IMR-90 (cell line): Measurements from ENCODE around the gene AQP9. TPM values are rescaled to one million over a fixed set of nuclear protein-coding genes. Genes with fewer than 3 reads are reported as not detected.

Experiments used
- ATAC-seq: fragments of 200-7000 bp; cut with Tn5 transposase; 2 replicates; pipeline ENCODE4 v1.9.1; 2020; ENCODE audit warnings: low read depth, mild to moderate bottlenecking, moderate library complexity
- BruUV-seq: library from RNA; stranded (reverse); fragments of 400-500 nt; replicated peaks from 2 replicates; lab custom pipeline; 2021; lab: Mats Ljungman, UMichigan
- CTCF ChIA-PET: fragments of 300-600 bp; formaldehyde crosslinking; extraction: SDS; loops from one replicate; lab custom pipeline; 2021; ENCODE audit warnings: antibody characterized with exemption; lab: Yijun Ruan, JAX
- POLR2A ChIA-PET: fragments of 300-600 bp; sonication (Branson Sonifier 250); formaldehyde crosslinking; loops from one replicate; lab custom pipeline; 2022; ENCODE audit warnings: antibody characterized with exemption; ENCODE audit not compliant: unreplicated experiment; lab: Charles Lee
- DNase-seq: peaks from one replicate; pipeline ENCODE4 v3.0.0; 2013
- H2AFZ ChIP-seq: replicated peaks from 2 replicates; pipeline ENCODE3; 2013; ENCODE audit warnings: low read length, mild to moderate bottlenecking; ENCODE audit not compliant: poor library complexity
- H2AK5ac ChIP-seq: 2 replicates; pipeline ENCODE4 v1.6.1; 2013; ENCODE audit warnings: low read depth, low read length, inconsistent platforms
- H2AK9ac ChIP-seq: replicated peaks from 2 replicates; pipeline ENCODE3; 2013; ENCODE audit warnings: mild to moderate bottlenecking, low read depth, low read length, moderate library complexity; ENCODE audit not compliant: poor library complexity
- H2BK120ac ChIP-seq: 2 replicates; pipeline ENCODE4 v1.6.1; 2013; ENCODE audit warnings: low read depth, low read length, inconsistent platforms
- H2BK15ac ChIP-seq: 3 replicates; pipeline ENCODE4 v1.6.1; 2013; ENCODE audit warnings: low read depth, low read length, inconsistent platforms
- H2BK20ac ChIP-seq: 2 replicates; pipeline ENCODE4 v1.6.1; 2013; ENCODE audit warnings: low read depth, mild to moderate bottlenecking, inconsistent platforms, low read length, moderate library complexity
- H2BK5ac ChIP-seq: 2 replicates; pipeline ENCODE4 v1.6.1; 2013; ENCODE audit warnings: mild to moderate bottlenecking, low read depth, low read length, inconsistent platforms; ENCODE audit not compliant: poor library complexity, severe bottlenecking
- H3K14ac ChIP-seq: replicated peaks from 2 replicates; pipeline ENCODE4 v1.6.1; 2013; ENCODE audit warnings: low read depth, low read length, inconsistent platforms
- H3K18ac ChIP-seq: 2 replicates; pipeline ENCODE4 v1.6.1; 2013; ENCODE audit warnings: low read depth, low read length, control low read depth
- H3K23ac ChIP-seq: 2 replicates; pipeline ENCODE4 v1.6.1; 2013; ENCODE audit warnings: low read depth, low read length, inconsistent platforms
- H3K27ac ChIP-seq: 2 replicates; pipeline ENCODE4 v1.5.1; 2013; ENCODE audit warnings: mild to moderate bottlenecking, control low read depth, low read length; ENCODE audit not compliant: insufficient read depth
- H3K27me3 ChIP-seq: 2 replicates; pipeline ENCODE4 v1.6.1; 2013; ENCODE audit warnings: low read length; ENCODE audit not compliant: control insufficient read depth, insufficient read depth
- H3K36me3 ChIP-seq: 2 replicates; pipeline ENCODE4 v1.6.1; 2013; ENCODE audit warnings: low read length, mixed read lengths; ENCODE audit not compliant: control insufficient read depth, insufficient read depth
- H3K4ac ChIP-seq: 2 replicates; pipeline ENCODE4 v1.6.1; 2013; ENCODE audit warnings: low read depth, low read length, inconsistent platforms
- H3K4me1 ChIP-seq: 2 replicates; pipeline ENCODE4 v1.6.1; 2013; ENCODE audit warnings: low read length, mixed read lengths; ENCODE audit not compliant: control insufficient read depth, insufficient read depth
- H3K4me2 ChIP-seq: 2 replicates; pipeline ENCODE4 v1.6.1; 2013; ENCODE audit warnings: low read depth, mild to moderate bottlenecking, control low read depth, low read length, moderate library complexity
- H3K4me3 ChIP-seq: 2 replicates; pipeline ENCODE4 v1.5.1; 2013; ENCODE audit warnings: low read depth, mild to moderate bottlenecking, control low read depth, low read length, moderate library complexity; ENCODE audit not compliant: insufficient read depth
- H3K56ac ChIP-seq: 2 replicates; pipeline ENCODE4 v1.6.1; 2013; ENCODE audit warnings: low read length, inconsistent platforms; ENCODE audit not compliant: insufficient read depth; ENCODE audit errors: extremely low read depth
- H3K79me1 ChIP-seq, 2 experiments: 2 replicates each; pipeline ENCODE4 v1.6.1; 2013; ENCODE audit warnings: low read length in 2 of 2, inconsistent platforms in 1 of 2, low read depth in 1 of 2
- H3K9ac ChIP-seq: 2 replicates; pipeline ENCODE4 v1.6.1; 2013; ENCODE audit warnings: low read depth, low read length, control low read depth
- H3K9me1 ChIP-seq: 2 replicates; pipeline ENCODE4 v1.6.1; 2013; ENCODE audit warnings: low read length, inconsistent platforms; ENCODE audit not compliant: insufficient read depth
- H3K9me3 ChIP-seq: 2 replicates; pipeline ENCODE4 v1.6.1; 2013; ENCODE audit warnings: low read length; ENCODE audit not compliant: control insufficient read depth, insufficient read depth
- H4K20me1 ChIP-seq: 2 replicates; pipeline ENCODE4 v1.6.1; 2013; ENCODE audit warnings: low read length, inconsistent platforms; ENCODE audit not compliant: insufficient read depth
- H4K5ac ChIP-seq: 2 replicates; pipeline ENCODE4 v1.6.1; 2013; ENCODE audit warnings: mild to moderate bottlenecking, low read depth, low read length, control low read depth
- H4K8ac ChIP-seq, 2 experiments: 2 replicates each; pipeline ENCODE4 v1.6.1; 2013; ENCODE audit warnings: low read depth in 2 of 2, low read length in 2 of 2, control low read depth in 1 of 2, inconsistent platforms in 1 of 2
- H4K91ac ChIP-seq: 2 replicates; pipeline ENCODE4 v1.6.1; 2013; ENCODE audit warnings: low read depth, low read length, inconsistent platforms; ENCODE audit not compliant: insufficient read depth
- RFX5 ChIP-seq: IDR thresholded peaks from 2 replicates; pipeline ENCODE4 v1.8.0; 2012; ENCODE audit warnings: low read depth, mild to moderate bottlenecking, low read length, moderate library complexity
- WGBS, 2 experiments: methylation state at CpG; one replicate each; pipeline versions ENCODE4 v1.1.5 to v1.1.7; 2013; ENCODE audit warnings: missing lambda C conversion rate in 2 of 2; ENCODE audit not compliant: insufficient read length in 1 of 2; ENCODE audit errors: extremely low coverage in 2 of 2; 5-methylcytosine and 5-hydroxymethylcytosine counted together
- dilution Hi-C: fragments of 300-500 bp; cut with HindIII; formaldehyde crosslinking; loops from one replicate; pipeline ENCODE4 v1.14.3; 2018; ENCODE audit warnings: low sequenced_read_pairs; ENCODE audit not compliant: unreplicated experiment
- in situ Hi-C: fragments of 300-500 bp; cut with MboI; formaldehyde crosslinking; loops from 3 replicates; pipeline ENCODE4 v1.14.3; 2019; ENCODE audit warnings: low sequenced_read_pairs, inconsistent platforms, mixed read lengths
- intact Hi-C: fragments of 100-400 bp; cut with micrococcal nuclease; formaldehyde crosslinking; loops from 2 replicates; pipeline ENCODE4 v1.10.0; 2022
- polyA plus RNA-seq, 3 experiments: library from polyadenylated mRNA; depleted of rRNA; stranded (reverse); fragments of >200 nt; gene quantifications; 2 replicates each; pipeline ENCODE4 v1.2.3, GENCODE V29; 2012; ENCODE audit warnings: low replicate concordance in 1 of 3
- total RNA-seq: library from RNA; depleted of rRNA; stranded (reverse); fragments of >200 nt; gene quantifications from 2 replicates; pipeline ENCODE4 v1.2.3, GENCODE V29; 2012
- TF ChIP-seq, protein P1 (sequence below): fragments of 150-350 bp; IDR thresholded peaks from 2 replicates; pipeline ENCODE4 v1.6.1; 2016; ENCODE audit warnings: low read depth, mild to moderate bottlenecking, low read length, moderate library complexity, borderline replicate concordance

Gene AQP9
- total and polyA plus RNA-seq, 2 of the 4 experiments (the other 2 are of a cell fraction), result not detected

DNA sequence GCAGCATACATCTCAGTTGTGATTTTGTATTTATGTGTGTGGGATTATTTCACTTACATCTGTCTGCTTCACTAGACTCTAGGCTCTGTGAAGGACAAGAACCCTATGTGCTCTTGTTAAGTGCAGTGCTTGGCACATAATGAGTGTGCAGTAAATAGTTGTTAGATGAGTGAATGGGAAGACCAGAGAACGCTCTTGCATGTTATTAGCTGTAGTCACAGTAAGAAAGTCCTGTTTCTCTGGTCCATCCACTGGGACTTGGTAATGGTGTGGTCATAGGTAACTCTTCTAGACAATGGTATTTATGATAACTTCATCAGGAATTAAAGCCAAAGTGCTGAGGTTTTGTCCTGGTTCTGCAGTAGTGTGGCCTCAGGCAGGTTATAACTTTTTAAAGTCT, 1.4 kb upstream of the AQP9 start:
- WGBS, 2 experiments, result no CpG with 5 or more reads among the region's 1 CpG
- Histone ChIP-seq H3K79me1 (no peaks in the 10 kb centered on the region), H3K4me1 (no peaks in the 10 kb centered on the region), H3K9ac (no peak overlapping the region), H4K8ac (no peak overlapping the region), H4K20me1 (no peaks in the 10 kb centered on the region), H3K9me1 (no peaks in the 10 kb centered on the region), H3K27me3 (no peaks in the 10 kb centered on the region; the same call in 1 of the 2 replicates), H3K27ac (no peak overlapping the region), H3K4me2 (no peak overlapping the region), H3K4me3 (no peak overlapping the region), H2AK9ac (no peak overlapping the region), H2BK20ac (no peak overlapping the region), H4K91ac (no peak overlapping the region), H3K23ac (no peak overlapping the region), H2BK15ac (no peak overlapping the region), H3K36me3 (no peaks in the 10 kb centered on the region), H3K18ac (no peak overlapping the region), H4K5ac (no peak overlapping the region), H3K9me3 (no peaks in the 10 kb centered on the region), H2BK120ac (no peak overlapping the region), H2BK5ac (no peak overlapping the region), H2AFZ (no peak overlapping the region), H2AK5ac (no peak overlapping the region), H3K14ac (no peak overlapping the region), H3K56ac (no peak overlapping the region), H3K4ac (no peak overlapping the region)
- no peak for ATAC-seq
- intact Hi-C loops (no loop called here), dilution Hi-C loops (no loop called here), in situ Hi-C loops (no loop called here)
- DNase-seq, result no peak
- no TSS peak for BruUV-seq
- POLR2A ChIA-PET, result no interaction called here
- CTCF ChIA-PET, result no interaction called here
- TF ChIP-seq, protein P1, sequence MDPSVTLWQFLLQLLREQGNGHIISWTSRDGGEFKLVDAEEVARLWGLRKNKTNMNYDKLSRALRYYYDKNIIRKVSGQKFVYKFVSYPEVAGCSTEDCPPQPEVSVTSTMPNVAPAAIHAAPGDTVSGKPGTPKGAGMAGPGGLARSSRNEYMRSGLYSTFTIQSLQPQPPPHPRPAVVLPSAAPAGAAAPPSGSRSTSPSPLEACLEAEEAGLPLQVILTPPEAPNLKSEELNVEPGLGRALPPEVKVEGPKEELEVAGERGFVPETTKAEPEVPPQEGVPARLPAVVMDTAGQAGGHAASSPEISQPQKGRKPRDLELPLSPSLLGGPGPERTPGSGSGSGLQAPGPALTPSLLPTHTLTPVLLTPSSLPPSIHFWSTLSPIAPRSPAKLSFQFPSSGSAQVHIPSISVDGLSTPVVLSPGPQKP, result no peak
- TF ChIP-seq RFX5, result no peak
